Measurements from ENCODE around the gene KMT2B.
"Not testable (repeated sequence)": the region's sequence is repeated elsewhere in the genome, so short reads cannot be mapped to it uniquely, and the experiment has no call there.

Gene KMT2B

DNA sequence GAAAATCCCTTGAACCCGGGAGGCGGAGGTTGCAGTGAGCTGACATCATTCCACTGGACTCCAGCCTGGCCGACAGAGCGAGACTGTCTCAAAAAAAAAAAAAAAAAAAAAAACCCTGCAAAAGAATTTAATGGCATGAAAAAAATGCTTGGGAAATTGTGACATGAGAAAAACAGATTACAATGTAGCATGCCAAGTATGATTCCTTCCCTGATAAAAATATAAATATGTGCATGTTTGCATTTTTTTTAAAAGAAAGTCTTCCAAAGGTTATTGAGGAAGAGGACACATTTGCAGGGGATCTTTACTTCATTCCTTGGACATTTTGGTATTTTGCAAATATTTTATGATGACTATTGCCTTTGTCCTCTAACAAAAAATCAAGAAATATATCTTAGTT is 28.0 kb upstream of the KMT2B start:
- no peaks in the 10 kb centered on the region for H3K36me3 ChIP-seq (ENCODE audit: insufficient read depth, low read length)
- H3K9ac ChIP-seq (ENCODE audit: insufficient read length): no peak overlapping the region
- no peak for TF ChIP-seq EZH2 (IDR thresholded peaks at IDR 0.05)
- no peak for TF ChIP-seq FOXP2 (optimal IDR thresholded peaks at IDR 0.05; ENCODE audit: control extremely low read depth, extremely low read length, insufficient read depth)
- no peak for TF ChIP-seq POLR2AphosphoS5 (IDR thresholded peaks at IDR 0.05; ENCODE audit: borderline replicate concordance, low read depth, low read length)
- H3K4me3 ChIP-seq: no peak overlapping the region
- no peak overlapping the region for H3K27ac ChIP-seq
- H3K9me3 ChIP-seq (ENCODE audit: low read depth, low read length): no peaks in the 10 kb centered on the region
- no peak for DNase-seq (ENCODE audit: low read depth, low spot score)

DNA sequence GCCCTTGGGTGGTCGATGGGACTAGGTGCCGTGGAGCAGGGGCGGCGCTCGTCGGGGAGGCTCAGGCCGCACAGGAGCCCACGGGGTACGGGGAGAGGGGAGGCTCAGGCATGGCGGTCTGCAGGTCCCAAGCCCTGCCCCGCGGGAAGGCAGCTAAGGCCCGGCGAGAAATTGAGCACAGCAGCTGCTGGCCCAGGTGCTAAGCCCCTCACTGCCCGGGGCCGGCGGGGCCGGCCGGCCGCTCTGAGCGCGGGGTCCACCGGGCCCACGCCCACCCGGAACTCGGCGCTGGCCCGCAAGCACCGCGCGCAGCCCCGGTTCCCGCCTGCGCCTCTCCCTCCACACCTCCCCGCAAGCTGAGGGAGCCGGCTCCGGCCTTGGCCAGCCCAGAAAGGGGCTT is 26.7 kb upstream of the KMT2B start:
- not testable (repeated sequence) for H3K4me3 ChIP-seq; H3K9me3 ChIP-seq (ENCODE audit: low read depth, low read length); H3K27ac ChIP-seq; DNase-seq (ENCODE audit: low read depth, low spot score); H3K9ac ChIP-seq (ENCODE audit: insufficient read length); H3K36me3 ChIP-seq (ENCODE audit: insufficient read depth, low read length)

DNA sequence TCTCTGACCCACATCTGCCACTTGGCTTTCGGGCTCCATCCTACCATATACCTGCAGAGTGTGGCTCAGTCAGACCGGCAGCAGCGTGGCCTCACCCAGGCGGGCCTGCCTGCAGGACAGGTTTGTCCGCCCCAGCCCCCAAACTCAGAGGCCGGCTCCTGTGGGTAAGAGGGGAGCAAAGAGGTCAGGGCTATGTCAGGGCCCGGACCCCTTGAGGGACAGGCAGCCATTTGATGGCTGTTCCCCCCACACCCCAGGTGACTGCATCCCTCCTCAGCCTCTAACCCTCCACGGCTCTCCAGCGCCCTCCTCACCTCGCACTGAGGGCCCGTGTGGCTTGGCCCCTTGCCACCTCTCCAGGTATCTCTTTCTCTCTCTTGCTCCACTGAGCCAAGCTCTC is 25.8 kb upstream of the KMT2B start:
- Histone ChIP-seq H3K4me3 (no peak overlapping the region), H3K9ac (ENCODE audit: insufficient read length) (no peak overlapping the region), H3K9me3 (ENCODE audit: low read depth, low read length) (no peaks in the 10 kb centered on the region), H3K36me3 (ENCODE audit: insufficient read depth, low read length) (no peaks in the 10 kb centered on the region), H3K27ac (no peak overlapping the region)
- no peak for DNase-seq (ENCODE audit: low read depth, low spot score)
- TF ChIP-seq EZH2 (IDR thresholded peaks at IDR 0.05) (no peak), POLR2AphosphoS5 (IDR thresholded peaks at IDR 0.05; ENCODE audit: borderline replicate concordance, low read depth, low read length) (no peak), FOXP2 (optimal IDR thresholded peaks at IDR 0.05; ENCODE audit: control extremely low read depth, extremely low read length, insufficient read depth) (no peak)

DNA sequence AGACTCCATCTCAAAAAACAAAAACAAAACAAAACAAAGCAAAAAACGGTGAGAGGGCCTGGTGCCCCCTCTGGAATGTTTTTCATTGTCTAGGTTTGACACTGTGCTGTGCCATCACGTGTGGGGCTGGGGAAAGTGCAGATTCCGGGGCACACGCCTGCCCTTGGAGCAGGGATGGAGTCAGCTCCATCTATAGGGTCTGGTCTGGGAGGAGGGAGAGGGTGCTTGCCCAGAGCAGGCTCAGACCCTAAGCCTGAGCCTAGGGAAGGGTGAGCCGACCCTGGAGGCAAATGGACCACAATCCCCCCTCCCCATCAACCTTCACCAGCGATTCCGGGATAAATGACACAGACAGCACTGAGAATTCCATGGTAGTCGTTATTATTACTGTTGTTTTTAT is 24.4 kb upstream of the KMT2B start:
- H3K9me3 ChIP-seq (ENCODE audit: low read depth, low read length): no peaks in the 10 kb centered on the region
- H3K9ac ChIP-seq (ENCODE audit: insufficient read length): no peak overlapping the region
- H3K27ac ChIP-seq: no peak overlapping the region
- no peak for DNase-seq (ENCODE audit: low read depth, low spot score)
- no peaks in the 10 kb centered on the region for H3K36me3 ChIP-seq (ENCODE audit: insufficient read depth, low read length)
- H3K4me3 ChIP-seq: no peak overlapping the region
- TF ChIP-seq POLR2AphosphoS5 (IDR thresholded peaks at IDR 0.05; ENCODE audit: borderline replicate concordance, low read depth, low read length) (no peak), FOXP2 (optimal IDR thresholded peaks at IDR 0.05; ENCODE audit: control extremely low read depth, extremely low read length, insufficient read depth) (no peak), EZH2 (IDR thresholded peaks at IDR 0.05) (no peak)

DNA sequence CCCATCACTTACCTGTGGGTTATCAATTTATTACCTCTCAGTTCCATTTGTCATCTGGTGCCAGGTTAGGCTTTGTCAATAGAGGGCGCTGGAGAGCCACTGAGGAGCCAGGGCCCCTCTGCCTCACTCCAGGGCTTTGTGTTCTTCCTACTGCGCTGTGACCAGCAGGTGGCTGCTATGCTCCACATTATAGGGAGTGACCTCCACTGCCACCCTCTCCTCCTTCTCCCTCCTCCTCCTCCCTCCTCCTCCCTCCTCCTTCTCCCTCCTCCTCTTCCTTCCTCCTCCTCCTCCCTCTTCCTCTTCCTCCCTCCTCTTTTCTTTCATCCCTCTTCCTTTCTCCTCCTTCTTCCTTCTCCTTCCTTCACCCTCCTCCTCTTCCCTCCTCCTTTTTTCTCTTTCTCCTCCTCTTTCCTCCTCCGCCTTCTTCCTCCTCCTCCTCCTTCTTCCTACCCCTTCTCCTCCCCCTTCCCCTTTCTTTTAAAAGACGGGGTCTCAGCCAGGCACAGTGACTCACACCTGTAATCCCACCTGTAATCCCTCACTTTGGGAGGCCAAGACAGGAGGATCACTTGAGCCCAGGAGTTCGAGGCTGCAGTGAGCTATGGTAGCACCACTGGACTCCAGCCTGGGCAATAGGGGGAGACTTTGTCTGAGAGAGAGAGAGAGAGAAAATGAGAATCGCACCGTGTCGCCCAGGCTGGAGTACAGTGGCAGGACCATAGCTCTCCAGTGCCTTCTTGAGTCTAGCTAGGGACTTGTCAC is 23.8 kb upstream of the KMT2B start:
- Histone ChIP-seq H3K9ac (ENCODE audit: insufficient read length) (no peak overlapping the region), H3K27ac (no peak overlapping the region), H3K36me3 (ENCODE audit: insufficient read depth, low read length) (no peaks in the 10 kb centered on the region), H3K9me3 (ENCODE audit: low read depth, low read length) (no peaks in the 10 kb centered on the region), H3K4me3 (no peak overlapping the region)
- TF ChIP-seq EZH2 (IDR thresholded peaks at IDR 0.05): no peak
- no peak for TF ChIP-seq FOXP2 (optimal IDR thresholded peaks at IDR 0.05; ENCODE audit: control extremely low read depth, extremely low read length, insufficient read depth)
- TF ChIP-seq POLR2AphosphoS5 (IDR thresholded peaks at IDR 0.05; ENCODE audit: borderline replicate concordance, low read depth, low read length): no peak
- DNase-seq (ENCODE audit: low read depth, low spot score): peak; percentile 32

DNA sequence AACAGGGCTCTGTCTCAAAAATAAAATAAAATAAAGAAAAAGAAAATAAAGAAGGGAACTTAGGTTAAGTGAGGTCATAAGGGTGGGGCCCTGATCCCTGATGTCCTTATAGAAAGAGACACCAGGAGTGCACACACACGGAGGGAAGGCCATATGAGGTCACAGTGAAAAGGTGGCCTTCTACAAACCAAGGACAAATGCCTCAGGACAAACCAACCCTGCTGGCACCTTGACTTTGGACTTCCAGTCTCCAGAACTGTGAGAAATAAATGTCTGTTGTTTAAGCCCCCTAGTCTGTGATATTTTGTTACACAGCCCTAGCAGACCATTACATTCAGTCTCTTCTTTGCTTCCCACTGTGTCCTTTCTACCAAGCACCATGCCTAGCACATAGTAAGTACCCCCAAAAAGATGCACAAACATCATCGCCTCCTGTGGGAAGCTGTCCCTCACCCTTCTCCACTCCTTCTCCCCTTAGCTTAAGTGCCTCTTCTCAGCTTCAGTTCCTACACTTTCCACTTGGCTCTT is 21.8 kb upstream of the KMT2B start:
- no peaks in the 10 kb centered on the region for H3K36me3 ChIP-seq (ENCODE audit: insufficient read depth, low read length)

DNA sequence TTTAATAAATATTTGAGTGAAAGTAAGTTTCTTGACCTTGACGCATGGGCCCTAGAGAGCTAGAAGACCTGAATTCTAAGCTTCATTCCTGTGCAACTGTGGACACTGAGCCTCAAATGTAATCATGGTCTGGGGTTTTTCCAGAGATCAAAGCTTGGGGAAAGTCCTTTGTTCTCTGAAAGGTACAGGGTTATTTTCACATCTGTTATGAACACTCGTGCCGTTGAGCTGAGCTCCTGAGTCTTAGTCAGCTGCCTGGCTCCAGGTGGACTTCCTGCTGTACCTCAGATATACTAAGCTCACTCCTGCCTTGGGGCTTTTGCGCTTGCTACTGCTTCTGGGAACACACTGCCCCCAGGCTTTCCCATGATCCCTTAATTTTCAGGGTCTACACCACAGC is 21.0 kb upstream of the KMT2B start:
- no peak for TF ChIP-seq POLR2AphosphoS5 (IDR thresholded peaks at IDR 0.05; ENCODE audit: borderline replicate concordance, low read depth, low read length)
- TF ChIP-seq EZH2 (IDR thresholded peaks at IDR 0.05): no peak
- no peak for TF ChIP-seq FOXP2 (optimal IDR thresholded peaks at IDR 0.05; ENCODE audit: control extremely low read depth, extremely low read length, insufficient read depth)
- no peaks in the 10 kb centered on the region for H3K36me3 ChIP-seq (ENCODE audit: insufficient read depth, low read length)
- DNase-seq (ENCODE audit: low read depth, low spot score): no peak
- H3K27ac ChIP-seq: no peak overlapping the region
- H3K4me3 ChIP-seq: no peak overlapping the region
- no peak overlapping the region for H3K9ac ChIP-seq (ENCODE audit: insufficient read length)
- no peaks in the 10 kb centered on the region for H3K9me3 ChIP-seq (ENCODE audit: low read depth, low read length)

More for the DNA sequence above, 21.8 kb upstream of the KMT2B start:
- no peak for DNase-seq (ENCODE audit: low read depth, low spot score)
- H3K27ac ChIP-seq: no peak overlapping the region
- TF ChIP-seq FOXP2 (optimal IDR thresholded peaks at IDR 0.05; ENCODE audit: control extremely low read depth, extremely low read length, insufficient read depth) (no peak), POLR2AphosphoS5 (IDR thresholded peaks at IDR 0.05; ENCODE audit: borderline replicate concordance, low read depth, low read length) (no peak), EZH2 (IDR thresholded peaks at IDR 0.05) (no peak)
- no peak overlapping the region for H3K9ac ChIP-seq (ENCODE audit: insufficient read length)
- H3K4me3 ChIP-seq: no peak overlapping the region
- no peaks in the 10 kb centered on the region for H3K9me3 ChIP-seq (ENCODE audit: low read depth, low read length)

DNA sequence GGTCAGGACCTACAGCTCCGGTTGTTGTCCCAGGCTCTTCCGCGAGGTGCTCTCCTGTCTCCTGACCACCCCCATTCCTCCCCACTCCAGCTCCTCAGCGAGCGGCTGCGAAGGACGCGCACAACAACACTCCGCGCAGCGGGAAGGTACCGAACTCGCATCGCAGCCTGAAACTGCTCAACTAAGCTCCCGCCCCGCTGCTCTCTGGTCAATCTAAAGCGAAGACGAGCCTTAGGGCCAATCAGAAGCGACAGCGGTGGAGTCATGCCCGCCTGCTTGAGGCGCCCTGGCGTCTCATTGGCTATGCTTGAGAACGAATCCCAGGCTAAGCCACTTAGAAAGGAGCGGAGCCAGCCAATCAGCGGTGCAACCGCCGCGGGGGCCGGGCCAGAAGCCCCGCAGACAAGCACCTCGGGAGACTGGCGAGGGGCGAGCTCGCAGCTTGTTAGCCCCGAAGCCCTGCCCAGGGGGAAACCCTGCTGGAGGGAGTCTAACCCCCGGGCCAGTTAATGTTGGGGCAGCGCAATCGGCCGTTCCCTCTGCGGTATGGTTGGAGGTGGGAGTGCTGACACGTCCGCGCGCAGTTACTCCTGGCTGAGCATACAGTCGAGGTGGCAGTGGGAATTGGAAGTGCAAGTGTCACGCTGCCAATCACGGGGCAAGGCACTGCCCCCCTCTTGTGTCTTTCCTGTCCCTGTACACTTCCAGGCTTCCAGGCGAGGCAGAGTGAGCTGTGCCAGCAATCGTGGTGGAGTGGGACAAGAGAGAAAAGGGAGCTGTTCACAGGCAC is 15.4 kb upstream of the KMT2B start:
- no peak overlapping the region for H3K27ac ChIP-seq
- H3K9ac ChIP-seq (ENCODE audit: insufficient read length): no peak overlapping the region

More for the DNA sequence above, 15.4 kb upstream of the KMT2B start:
- peak overlapping the region; percentile 71 for H3K4me3 ChIP-seq
- peak; percentile 80 for DNase-seq (ENCODE audit: low read depth, low spot score)
- no peaks in the 10 kb centered on the region for H3K36me3 ChIP-seq (ENCODE audit: insufficient read depth, low read length)
- no peaks in the 10 kb centered on the region for H3K9me3 ChIP-seq (ENCODE audit: low read depth, low read length)
- no peak for TF ChIP-seq FOXP2 (optimal IDR thresholded peaks at IDR 0.05; ENCODE audit: control extremely low read depth, extremely low read length, insufficient read depth)
- TF ChIP-seq POLR2AphosphoS5 (IDR thresholded peaks at IDR 0.05; ENCODE audit: borderline replicate concordance, low read depth, low read length): no peak
- TF ChIP-seq EZH2 (IDR thresholded peaks at IDR 0.05): no peak

Data from SK-N-MC (cell line).